GM11168 (cell line): ENCODE results near the gene GOLGA6C.
"Not testable (repeated sequence)": the region's sequence is repeated elsewhere in the genome, so short reads cannot be mapped to it uniquely, and the experiment has no call there.

Experiments used
- in situ Hi-C: fragments of 300-500 bp; cut with MboI; formaldehyde crosslinking; loops from one replicate; pipeline ENCODE4 v1.12.0; 2022; ENCODE audit warnings: low sequenced_read_pairs; ENCODE audit not compliant: unreplicated experiment

Gene GOLGA6C, protein sequence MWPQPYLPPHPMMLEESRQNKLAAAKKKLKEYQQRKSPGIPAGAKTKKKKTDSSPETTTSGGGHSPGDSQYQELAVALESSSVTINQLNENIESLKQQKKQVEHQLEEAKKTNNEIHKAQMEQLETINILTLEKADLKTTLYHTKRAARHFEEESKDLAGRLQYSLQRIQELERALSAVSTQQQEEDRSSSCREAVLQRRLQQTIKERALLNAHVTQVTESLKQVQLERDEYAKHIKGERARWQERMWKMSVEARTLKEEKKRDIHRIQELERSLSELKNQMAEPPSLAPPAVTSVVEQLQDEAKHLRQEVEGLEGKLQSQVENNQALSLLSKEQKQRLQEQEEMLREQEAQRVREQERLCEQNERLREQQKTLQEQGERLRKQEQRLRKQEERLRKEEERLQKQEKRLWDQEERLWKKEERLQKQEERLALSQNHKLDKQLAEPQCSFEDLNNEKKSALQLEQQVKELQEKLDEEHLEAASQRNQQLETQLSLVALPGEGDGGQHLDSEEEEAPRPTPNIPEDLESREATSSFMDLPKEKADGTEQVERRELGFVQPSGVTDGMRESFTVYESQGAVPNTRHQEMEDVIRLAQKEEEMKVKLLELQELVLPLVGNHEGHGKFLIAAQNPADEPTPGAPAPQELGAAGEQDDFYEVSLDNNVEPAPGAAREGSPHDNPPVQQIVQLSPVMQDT

DNA sequence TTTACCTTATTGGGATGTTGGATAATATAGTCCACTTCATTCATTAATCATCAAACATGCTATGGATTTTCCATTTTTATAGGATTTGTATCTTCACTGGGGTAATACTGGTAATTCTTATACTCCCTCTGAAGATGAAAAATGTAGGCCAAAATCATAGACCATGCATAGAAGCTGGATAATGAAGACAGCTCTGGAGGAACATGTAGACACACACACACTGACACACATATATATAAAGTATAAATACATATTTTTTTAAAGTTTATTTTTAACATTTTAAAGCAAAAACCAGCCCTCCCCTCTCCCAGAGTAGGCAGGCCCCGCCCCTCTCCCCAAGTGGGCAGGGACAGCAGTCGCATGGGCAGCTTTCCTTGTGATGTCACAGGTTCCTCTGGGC is at the start of gene GOLGA6C:
GOLGA6C (plus strand) TSS at position 301 of the 400 bp plus-strand sequence. CDS start 265 bp downstream, outside the sequence.
- in situ Hi-C loops = not testable (repeated sequence)

DNA sequence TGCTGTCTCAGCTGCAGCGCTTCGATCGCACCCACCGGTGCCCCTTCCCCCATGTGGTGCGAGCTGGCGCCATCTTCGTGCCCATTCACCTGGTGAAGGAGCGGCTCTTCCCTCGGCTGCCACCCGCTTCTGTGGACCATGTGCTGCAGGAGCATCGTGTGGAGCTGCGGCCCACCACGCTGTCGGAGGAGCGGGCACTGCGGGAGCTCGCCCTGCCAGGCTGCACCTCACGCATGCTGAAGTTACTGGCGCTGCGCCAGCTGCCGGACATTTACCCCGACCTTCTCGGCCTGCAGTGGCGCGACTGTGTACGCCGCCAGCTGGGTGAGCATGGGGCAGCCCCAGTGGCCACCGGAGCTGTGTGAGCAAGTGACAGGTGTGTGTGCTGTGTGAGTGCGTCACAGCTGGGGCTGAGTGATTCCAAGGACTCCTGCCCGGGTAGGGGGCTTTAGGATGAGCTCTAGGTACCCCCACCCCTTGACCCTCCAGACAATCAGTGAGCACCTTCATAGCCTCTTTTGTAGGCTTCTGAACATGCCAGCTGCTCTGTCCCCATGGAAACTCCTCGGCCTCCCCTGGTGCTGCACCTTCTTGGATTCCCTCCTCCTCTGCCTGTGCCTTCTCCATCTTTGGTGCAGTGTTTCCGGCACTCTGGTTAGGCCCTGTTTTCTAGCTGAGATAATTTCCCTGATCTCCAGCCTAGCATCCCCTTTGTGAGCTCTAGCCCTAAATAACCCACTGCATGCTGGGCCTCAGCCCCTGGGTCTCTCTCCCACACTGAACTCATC is 49.4 kb upstream of the GOLGA6C start:
- in situ Hi-C loops = loop anchor here (10.0 kb wide), 1 partner anchor 104 kb away; no protein-coding TSS in a partner anchor

DNA sequence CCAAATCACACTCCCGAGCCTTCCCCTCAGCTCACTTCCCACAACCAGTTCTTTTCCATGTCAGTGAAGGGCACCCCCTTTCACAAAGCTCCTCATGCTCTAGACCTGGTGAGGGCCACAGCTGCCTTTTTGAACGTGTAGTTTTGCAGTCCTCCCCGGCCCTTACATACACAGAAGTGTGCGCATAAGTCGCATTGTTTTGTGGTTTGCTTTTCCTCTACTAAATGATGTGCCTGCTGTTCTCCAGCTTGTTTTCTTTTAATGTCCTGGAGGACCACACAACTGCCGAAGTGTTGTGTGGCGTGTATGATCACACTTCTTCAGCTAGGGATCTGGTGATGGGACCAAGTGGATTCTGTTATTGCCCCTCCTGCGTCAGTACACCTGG is 48.9 kb upstream of the GOLGA6C start:
- in situ Hi-C loops = loop anchor here (10.0 kb wide), 1 partner anchor 104 kb away; no protein-coding TSS in a partner anchor

DNA sequence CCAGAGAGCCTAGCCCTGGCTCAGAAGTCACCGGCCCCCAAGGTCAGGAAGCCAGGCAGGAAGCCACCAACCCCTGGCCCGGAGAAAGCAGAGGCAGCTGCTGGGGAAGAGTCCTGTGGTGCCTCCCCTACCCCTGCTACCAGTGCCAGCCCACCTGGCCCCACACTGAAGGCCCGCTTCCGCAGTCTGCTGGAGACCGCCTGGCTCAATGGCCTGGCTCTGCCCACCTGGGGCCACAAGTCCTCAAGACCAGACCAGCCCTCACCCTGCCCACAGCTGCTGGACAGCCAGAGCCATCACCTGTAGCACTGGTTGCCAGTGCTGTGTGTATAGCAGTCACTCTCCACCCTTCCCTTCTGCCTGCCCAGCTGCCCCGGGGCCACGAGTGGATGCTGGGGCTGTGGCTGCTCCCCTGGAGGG is 47.3 kb upstream of the GOLGA6C start:
- in situ Hi-C loops = no loop called here

DNA sequence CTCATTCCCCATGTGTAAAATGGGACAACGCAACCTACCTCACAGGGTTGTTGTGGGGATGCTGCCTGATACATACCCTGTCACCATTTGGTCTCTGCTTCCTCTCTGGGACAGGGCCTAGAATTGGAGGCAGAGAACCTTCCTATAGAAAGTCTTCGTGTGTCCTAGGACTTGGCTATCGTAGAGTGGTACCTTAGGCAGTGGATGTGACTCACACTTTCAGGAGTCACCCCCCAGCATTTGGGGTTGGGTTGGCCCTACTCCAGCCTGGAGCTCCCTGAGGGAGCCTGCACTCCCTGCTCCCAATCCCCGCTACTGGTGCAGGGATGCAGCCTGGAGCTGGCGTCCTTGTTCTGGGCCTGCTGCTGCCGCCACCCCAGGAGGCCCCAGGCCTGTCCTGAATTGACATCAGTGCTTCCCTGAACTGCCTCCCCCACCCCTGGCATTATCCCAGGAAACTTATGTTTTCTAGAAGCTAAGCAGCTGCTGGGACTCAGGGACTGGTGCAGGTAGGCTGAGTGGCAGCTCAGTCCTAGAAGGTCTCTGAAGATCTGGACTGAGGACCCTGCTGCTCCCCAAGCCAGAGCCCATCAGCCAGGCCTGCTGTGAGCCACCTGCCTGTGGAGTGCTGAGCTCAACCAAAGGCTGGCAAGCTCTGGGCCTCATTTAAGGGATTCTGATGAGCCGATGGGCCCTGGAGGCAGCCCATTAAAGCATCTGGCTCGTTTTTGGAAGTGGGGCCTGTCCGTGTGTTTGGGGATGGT is 46.5 kb upstream of the GOLGA6C start:
- in situ Hi-C loops = no loop called here

DNA sequence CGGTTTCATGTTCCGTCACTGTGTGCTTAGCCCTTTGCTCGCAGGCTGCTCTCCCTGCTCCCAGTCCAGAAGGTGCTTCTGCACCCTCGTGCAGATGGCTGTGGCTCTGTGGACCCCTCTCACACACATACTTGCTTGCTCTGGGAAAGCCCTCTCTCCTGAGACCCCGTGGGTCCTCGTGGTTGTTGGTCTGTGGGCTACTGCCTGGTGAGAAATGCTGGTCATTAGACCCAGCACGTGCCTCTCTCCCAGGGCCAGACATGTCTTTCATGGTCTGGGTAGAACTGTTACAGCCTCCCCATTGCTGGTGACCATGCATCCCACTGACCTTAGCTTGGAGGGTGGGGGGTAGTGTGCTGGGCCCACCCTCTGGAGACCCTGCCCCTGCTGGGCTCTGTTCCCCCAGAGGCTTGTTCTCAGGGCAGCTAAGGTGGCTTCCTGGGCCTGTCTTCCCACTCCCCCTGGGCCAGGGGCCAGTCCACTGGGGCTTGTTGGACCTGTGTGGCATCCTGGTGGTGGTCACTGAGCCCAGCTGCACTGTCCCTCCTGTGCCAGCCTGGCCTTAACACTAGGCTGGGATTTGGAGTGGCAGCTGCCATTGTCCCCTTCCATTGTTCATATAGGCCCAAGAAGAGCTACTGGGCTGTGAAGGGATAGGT is 45.8 kb upstream of the GOLGA6C start:
- in situ Hi-C loops = no loop called here

DNA sequence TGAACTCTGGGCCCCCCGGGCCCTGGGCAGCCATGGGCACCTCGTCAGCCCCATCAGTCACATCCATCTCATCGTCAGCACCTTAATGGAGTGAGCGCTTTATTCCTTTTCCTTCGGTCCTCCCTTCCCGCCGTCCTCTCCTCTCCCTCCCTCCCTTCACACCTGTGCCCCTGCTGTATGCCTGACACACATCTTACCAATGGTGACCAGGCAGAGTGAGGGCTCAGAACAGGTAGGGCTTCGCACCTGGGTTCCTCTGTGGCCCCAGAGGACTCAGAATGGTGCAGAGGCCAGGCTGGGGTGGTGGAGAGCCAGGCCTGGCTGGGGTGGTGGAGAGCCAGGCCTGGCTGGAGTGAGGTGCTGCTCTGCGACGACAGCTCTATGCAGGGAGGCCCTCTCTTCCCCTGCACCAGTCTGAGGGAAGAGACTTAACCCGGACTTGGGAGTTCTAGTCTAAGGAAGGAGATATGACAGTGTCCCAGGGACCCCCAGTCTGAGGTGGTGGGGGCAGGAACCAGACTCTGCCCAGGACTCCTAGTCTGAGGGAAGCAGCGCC is 44.8 kb upstream of the GOLGA6C start:
- in situ Hi-C loops = no loop called here

DNA sequence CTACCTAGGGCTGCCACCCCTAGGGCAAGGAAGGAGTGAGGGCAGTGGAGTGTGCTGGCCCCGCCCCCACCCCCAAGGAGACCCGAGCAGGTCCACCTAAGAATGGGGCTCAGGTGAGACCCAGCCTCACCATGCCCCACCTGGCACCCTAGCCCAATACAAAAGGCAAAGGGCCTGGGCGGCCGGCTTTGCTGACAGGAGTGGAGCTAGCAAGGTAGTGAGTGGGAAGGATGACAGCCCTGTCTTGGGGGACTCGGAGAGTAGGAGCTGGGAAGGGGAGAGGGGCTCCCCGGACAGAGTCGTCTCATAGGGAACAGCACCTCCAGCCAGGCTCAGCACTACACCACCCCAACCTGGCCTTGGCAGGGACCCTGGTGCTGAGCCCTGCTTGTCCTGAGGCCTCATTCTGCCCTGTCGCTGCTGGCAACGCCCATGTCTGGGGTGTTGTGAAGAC is 44.3 kb upstream of the GOLGA6C start:
- in situ Hi-C loops = no loop called here

DNA sequence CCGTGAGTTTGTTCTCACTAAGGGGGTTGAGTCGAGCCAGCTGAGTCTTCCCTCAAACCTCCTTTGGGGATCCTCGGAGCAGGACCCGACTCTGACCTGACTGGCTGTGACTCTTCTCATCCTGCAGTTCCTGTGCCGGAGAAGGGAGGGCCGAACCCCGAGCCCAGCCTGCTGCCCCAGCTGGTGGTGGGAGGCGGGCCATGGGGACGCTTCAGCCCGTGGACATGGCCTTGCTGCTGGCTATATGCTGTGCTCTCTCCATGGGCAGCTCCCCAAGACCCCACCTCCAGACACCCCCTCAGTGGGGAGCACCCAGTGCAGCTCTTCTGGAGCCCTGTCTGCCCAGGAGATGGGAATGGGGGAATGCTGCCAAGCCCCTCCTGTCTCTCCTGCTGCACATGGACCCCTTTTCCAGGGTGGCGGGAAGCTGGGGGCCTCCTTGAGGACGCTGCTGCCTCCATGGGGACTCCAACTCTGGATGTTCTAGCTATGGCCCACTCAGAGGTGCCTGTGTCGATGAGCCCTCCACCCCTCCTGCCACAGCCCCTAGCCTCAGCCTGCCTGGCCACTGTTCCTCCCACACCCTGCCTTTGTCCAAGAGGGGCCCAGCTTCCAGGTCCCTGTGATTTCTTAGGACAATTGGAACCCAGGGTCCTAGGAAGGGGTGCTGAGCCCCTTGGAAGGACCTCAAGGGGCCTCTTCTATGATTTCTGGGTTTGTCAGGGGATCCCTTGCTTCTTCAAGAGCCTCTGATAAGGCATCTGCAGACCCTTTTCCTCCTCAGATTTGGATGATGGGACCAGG is 43.6 kb upstream of the GOLGA6C start:
- in situ Hi-C loops = no loop called here

DNA sequence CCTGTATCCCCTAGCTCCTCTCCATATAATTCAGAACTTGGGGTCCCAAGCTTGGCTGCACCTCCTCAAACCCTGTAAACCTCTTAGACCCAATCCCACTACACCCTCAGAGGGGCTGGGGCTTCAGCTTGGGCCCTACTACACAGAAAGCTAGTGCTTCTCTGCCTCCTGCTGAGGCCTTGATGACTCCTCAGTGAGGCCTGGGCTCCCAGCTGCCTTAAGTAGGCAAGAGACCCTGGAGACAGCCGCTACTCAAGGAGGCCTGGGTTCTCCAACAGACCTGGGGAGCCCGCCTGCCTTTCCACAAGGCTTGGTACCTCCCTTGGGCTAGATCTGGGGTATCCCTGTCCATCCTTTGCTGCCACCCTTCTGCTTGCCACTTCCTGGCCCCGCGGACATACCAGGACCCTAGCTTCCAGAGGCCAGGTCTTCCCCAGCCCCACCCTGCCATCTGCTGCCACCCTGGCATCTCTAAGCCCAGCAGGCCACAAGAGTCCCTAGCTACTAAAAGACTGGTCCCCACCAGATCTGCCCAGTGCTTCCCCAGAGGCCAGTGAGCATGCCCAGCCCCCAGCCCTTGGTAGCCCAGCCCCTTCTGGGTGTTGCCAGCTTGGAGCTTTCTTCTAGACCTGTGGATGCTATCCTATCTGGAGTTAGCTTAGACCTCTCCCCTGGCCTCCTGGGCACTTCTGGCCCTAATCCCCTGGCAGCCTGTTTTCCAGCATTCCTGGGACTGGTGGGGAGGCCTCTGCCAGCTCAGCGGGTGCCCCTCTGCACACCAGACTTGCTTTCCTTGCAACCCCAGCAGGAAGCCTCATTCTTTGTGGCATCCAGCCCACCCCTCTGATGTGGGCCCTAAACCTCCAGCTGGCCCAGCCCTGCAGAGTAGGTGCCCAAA is 42.8 kb upstream of the GOLGA6C start:
- in situ Hi-C loops = no loop called here

DNA sequence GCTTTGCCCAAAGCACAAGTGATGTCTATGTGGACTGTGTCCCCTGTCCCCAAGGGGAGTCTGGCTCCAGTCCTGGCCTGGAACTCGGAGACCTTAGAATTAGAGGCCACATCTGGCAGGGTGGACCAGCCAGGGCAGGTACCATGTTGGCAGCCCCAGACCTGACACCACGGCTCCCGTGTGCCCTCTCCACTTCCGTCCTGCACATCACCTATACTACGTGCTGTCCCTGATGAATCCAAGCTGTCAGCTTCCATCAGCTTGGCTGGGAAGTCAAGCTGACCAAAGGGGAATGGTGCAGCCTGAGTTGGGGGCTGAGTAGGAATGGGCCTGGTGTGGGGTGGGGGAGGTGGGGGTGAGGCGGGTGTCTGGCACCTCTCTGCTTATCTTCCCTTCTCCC is 41.1 kb upstream of the GOLGA6C start:
- in situ Hi-C loops = no loop called here

DNA sequence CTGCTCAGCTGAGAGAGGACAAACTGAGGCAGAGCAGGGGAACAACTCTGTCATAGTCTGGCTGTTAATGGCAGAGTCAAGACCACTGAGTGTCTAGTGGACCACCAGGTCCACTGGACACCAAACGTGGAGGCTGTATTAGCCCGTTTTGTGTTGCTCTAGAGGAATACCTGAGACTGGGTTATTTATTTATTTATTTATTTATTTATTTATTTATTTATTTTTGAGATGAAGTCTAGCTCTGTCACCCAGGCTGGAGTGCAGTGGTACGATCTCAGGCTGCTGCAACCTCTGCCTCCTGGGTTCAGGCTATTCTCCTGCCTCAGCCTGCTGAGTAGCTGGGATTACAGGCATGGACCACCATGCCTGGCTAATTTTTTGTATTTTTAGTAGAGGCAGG is 40.6 kb upstream of the GOLGA6C start:
- in situ Hi-C loops = not testable (repeated sequence)

DNA sequence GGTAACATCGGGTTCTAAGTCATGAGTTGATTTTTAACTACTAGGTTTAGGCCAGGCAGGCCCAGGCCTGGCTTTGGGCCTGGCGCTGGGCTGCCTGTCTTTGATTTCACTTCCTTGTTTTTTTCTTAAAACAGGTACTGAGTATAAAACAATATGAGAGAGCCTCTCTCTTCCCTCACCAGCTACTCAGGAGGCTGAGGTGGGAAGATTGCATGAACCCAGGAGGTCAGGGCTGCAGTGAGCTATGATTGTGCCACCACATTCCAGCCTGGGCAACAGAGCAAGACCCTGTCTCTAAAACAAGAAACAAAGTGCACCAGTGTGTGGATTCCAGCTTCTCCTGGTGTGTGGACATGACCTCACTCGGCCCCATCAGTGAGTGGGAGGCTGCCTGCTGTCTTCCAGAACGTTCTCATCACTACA is 38.6 kb upstream of the GOLGA6C start:
- in situ Hi-C loops = not testable (repeated sequence)

DNA sequence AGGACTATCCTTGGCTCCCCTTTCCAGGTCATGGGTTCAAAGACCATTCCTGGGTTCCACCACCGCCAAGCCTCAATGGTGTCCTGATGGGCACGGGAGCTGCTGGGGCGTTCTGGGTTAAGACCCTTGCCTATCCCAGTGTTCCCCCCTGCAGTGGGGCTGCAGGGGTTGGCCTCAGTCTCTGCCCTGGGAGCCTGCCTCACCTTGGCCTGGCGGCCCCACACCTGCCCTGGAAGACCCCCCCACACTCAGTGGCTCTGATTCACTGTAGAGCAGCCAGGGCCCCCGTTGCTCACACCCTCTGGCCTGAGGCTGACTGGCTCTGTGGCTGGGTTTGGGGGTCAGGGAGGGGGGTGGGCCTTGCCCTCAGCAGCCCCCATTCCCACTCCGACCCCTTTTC is 34.4 kb upstream of the GOLGA6C start:
- in situ Hi-C loops = no loop called here

DNA sequence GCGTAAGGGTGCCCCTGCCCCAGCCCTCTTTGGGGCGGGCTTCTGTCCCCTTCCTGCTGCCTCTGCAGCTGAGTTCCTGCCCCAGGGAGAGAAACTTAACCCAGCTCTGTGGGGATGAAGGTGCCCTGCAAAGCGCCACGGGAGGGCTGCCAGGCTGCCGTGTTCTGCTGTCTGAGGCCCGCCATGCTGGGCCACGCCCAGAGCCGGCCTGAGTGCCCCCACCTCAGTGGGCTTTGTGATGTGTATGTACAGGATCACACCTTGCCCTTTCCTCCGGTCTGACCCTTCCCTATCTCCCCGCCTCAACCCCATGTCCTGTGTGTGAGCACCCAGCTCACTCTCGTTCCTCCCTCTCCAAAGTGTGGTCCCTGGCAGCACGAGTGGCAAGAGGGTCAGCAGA is 33.9 kb upstream of the GOLGA6C start:
- in situ Hi-C loops = no loop called here

DNA sequence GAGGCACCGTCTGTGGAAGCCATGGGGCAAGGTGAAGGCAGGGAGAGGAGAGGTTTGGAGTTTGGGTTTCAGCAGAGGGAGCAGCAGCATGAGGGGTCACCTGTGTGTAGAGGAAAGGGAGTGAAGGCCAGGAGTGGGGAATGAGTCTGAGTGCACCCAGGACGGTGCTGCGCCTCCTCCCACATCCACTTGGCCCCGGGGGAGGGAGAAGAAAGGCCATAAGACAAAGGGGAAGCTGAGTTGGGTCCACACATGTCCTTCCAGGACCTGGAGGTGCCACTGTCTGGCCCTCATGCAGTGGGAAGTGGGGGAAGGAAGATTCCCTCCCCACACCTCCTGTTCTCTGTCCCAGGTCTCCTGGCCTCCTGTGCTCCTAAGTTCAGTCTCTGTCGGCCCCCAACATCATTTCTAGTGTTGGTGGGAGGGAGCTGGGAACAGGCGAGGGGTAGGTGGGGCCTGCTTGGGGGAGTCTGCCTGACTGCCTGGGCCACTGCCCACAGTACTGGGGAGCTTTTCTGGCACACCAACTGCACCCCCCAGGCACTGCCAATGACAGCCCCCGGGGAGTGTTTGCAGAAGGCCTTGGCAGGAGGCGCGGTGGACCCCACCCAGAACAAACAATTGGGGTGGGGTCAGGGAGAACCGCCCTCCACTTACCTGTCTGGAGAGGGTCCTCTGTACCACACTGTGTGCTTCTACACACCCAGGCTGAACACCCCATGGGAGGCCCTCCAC is 32.9 kb upstream of the GOLGA6C start:
- in situ Hi-C loops = not testable (repeated sequence)
